Endodermal cell (in vitro differentiated cells): ENCODE data around the gene GAS6. TPM values are rescaled to one million over a fixed set of nuclear protein-coding genes. Genes with fewer than 3 reads are reported as not detected.

Experiments used
- DNase-seq: peaks from one replicate; pipeline ENCODE4 v3.0.0-alpha.2; 2017
- H3K27ac ChIP-seq: 2 replicates; pipeline ENCODE4 v1.5.1; 2013; ENCODE audit warnings: mild to moderate bottlenecking, low read depth, low read length, moderate library complexity
- H3K27me3 ChIP-seq: 2 replicates; pipeline ENCODE4 v1.6.1; 2013; ENCODE audit warnings: mild to moderate bottlenecking, low read length, moderate library complexity; ENCODE audit not compliant: insufficient read depth, control insufficient read depth, poor library complexity, severe bottlenecking
- H3K36me3 ChIP-seq: 2 replicates; pipeline ENCODE4 v1.7.0; 2013; ENCODE audit warnings: mild to moderate bottlenecking, low read length, moderate library complexity; ENCODE audit not compliant: control insufficient read depth, insufficient read depth
- H3K4me1 ChIP-seq: one replicate; pipeline ENCODE4 v1.7.0; 2013; ENCODE audit warnings: low read length; ENCODE audit not compliant: control insufficient read depth, insufficient read depth
- H3K4me3 ChIP-seq: 2 replicates; pipeline ENCODE4 v1.5.1; 2013; ENCODE audit warnings: mild to moderate bottlenecking, low read length, moderate library complexity
- H3K9ac ChIP-seq: 2 replicates; pipeline ENCODE4 v1.6.1; 2013; ENCODE audit warnings: mild to moderate bottlenecking, low read length, moderate library complexity; ENCODE audit not compliant: poor library complexity, severe bottlenecking; ENCODE audit errors: extremely low read depth
- H3K9me3 ChIP-seq: 2 replicates; pipeline ENCODE4 v1.6.1; 2013; ENCODE audit warnings: mild to moderate bottlenecking, low read length, moderate library complexity; ENCODE audit not compliant: control insufficient read depth
- H3K27ac Mint-ChIP-seq: 2 replicates; pipeline ENCODE4 v1.8.0; 2020; ENCODE audit warnings: mixed read lengths
- H3K27me3 Mint-ChIP-seq: 2 replicates; pipeline ENCODE4 v1.8.0; 2021; ENCODE audit warnings: mild to moderate bottlenecking, mixed read lengths; ENCODE audit not compliant: insufficient read depth
- H3K36me3 Mint-ChIP-seq: 2 replicates; pipeline ENCODE4 v1.8.0; 2020; ENCODE audit warnings: low read depth, mixed read lengths
- H3K4me1 Mint-ChIP-seq: 2 replicates; pipeline ENCODE4 v1.8.0; 2020; ENCODE audit warnings: mixed read lengths
- H3K4me3 Mint-ChIP-seq: 2 replicates; pipeline ENCODE4 v1.8.0; 2020; ENCODE audit warnings: mild to moderate bottlenecking, moderate library complexity, mixed read lengths
- H3K9me3 Mint-ChIP-seq: 2 replicates; pipeline ENCODE4 v1.8.0; 2020; ENCODE audit warnings: mild to moderate bottlenecking, mixed read lengths
- WGBS, 2 experiments: methylation state at CpG; one replicate each; pipeline versions ENCODE4 v1.1.5 to v1.1.7; 2013; ENCODE audit warnings: missing lambda C conversion rate in 2 of 2, mixed read lengths in 1 of 2; ENCODE audit not compliant: insufficient coverage in 1 of 2, insufficient read length in 1 of 2; 5-methylcytosine and 5-hydroxymethylcytosine counted together
- total RNA-seq, 2 donors: library from RNA; stranded (reverse); fragmentation: NEBNext Ultra II Directional in 1 of 2; extraction: Animal tissue kit (Norgen Biotek cat#: 25700) in 1 of 2; gene quantifications; 2 replicates in 1 of 2; 3 replicates in 1 of 2; pipeline ENCODE4 v1.2.1, GENCODE V29; 2021
- TF ChIP-seq, protein P1 (sequence below): fragments of 200-600 bp; sonication (generic); conservative IDR thresholded peaks from 2 replicates; pipeline ENCODE4 v1.5.0; 2021; ENCODE audit warnings: antibody characterized with exemption, mild to moderate bottlenecking

The GAS6 gene
- total RNA-seq, 2 donors from 2014 or later, result 45.7 to 49.6 TPM

GRCh38 chr13:113901231-113901630 lies 37.4 kb upstream of the GAS6 start:
- Histone ChIP-seq H3K4me1 (no peaks in the 10 kb centered on the region), H3K4me3 (no peak overlapping the region), H3K9me3 (no peaks in the 10 kb centered on the region), H3K27me3 (no peaks in the 10 kb centered on the region), H3K27ac (no peak overlapping the region), H3K36me3 (no peaks in the 10 kb centered on the region), H3K9ac (no peak overlapping the region)
- H3K27ac Mint-ChIP-seq, result no peak overlapping the region
- 91 to 93% methylated on average over 5 to 7 of the region's 7 CpGs for WGBS, 2 experiments
- H3K4me1 Mint-ChIP-seq, result no peaks in the 10 kb centered on the region
- TF ChIP-seq, protein P1, sequence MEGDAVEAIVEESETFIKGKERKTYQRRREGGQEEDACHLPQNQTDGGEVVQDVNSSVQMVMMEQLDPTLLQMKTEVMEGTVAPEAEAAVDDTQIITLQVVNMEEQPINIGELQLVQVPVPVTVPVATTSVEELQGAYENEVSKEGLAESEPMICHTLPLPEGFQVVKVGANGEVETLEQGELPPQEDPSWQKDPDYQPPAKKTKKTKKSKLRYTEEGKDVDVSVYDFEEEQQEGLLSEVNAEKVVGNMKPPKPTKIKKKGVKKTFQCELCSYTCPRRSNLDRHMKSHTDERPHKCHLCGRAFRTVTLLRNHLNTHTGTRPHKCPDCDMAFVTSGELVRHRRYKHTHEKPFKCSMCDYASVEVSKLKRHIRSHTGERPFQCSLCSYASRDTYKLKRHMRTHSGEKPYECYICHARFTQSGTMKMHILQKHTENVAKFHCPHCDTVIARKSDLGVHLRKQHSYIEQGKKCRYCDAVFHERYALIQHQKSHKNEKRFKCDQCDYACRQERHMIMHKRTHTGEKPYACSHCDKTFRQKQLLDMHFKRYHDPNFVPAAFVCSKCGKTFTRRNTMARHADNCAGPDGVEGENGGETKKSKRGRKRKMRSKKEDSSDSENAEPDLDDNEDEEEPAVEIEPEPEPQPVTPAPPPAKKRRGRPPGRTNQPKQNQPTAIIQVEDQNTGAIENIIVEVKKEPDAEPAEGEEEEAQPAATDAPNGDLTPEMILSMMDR, result no peak
- no peaks in the 10 kb centered on the region for H3K9me3 Mint-ChIP-seq
- peak; percentile 22 for DNase-seq
- no peak overlapping the region for H3K4me3 Mint-ChIP-seq
- no peaks in the 10 kb centered on the region for H3K27me3 Mint-ChIP-seq
- no peaks in the 10 kb centered on the region for H3K36me3 Mint-ChIP-seq

- Histone ChIP-seq H3K9me3 (no peaks in the 10 kb centered on the region), H3K27ac (no peak overlapping the region), H3K36me3 (no peaks in the 10 kb centered on the region), H3K4me3 (no peak overlapping the region), H3K27me3 (no peaks in the 10 kb centered on the region), H3K4me1 (no peaks in the 10 kb centered on the region), H3K9ac (no peak overlapping the region)
- TF ChIP-seq, protein P1, result no peak
- Mint-ChIP-seq H3K9me3 (no peaks in the 10 kb centered on the region), H3K36me3 (no peaks in the 10 kb centered on the region), H3K4me1 (no peaks in the 10 kb centered on the region), H3K27me3 (no peaks in the 10 kb centered on the region), H3K27ac (no peak overlapping the region), H3K4me3 (no peak overlapping the region)
- DNase-seq, result no peak
- 92% methylated on average over 10 of the region's 10 CpGs for WGBS, 2 experiments
These were observed 36.8 kb upstream of the GAS6 start for GRCh38 chr13:113900646-113901045.

DNA sequence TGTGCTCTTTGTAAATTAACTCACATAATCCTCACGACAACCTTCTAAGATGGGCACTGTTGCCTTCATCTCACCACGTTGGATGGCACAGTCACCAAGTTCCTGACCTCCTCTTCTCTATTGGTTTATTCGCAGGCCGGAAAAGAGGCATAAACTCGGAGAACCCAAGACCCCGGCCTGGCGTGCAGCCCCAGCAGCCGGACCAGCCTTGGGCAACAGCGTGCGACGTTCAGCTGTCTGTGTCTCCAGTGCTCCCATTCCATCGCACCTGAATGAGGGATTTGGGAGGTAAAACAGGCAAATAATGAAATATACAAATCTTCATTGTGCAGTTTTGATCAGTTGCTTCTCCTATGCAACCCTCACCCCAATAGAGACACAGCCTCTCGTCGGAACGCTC lies 34.5 kb upstream of the GAS6 start:
- H3K27ac Mint-ChIP-seq, result no peak overlapping the region
- H3K27me3 Mint-ChIP-seq, result no peaks in the 10 kb centered on the region
- no peaks in the 10 kb centered on the region for H3K27me3 ChIP-seq
- no peaks in the 10 kb centered on the region for H3K36me3 Mint-ChIP-seq
- no peaks in the 10 kb centered on the region for H3K4me1 ChIP-seq
- no peak overlapping the region for H3K4me3 ChIP-seq
- H3K36me3 ChIP-seq, result no peaks in the 10 kb centered on the region
- H3K4me1 Mint-ChIP-seq, result no peaks in the 10 kb centered on the region
- no peak overlapping the region for H3K4me3 Mint-ChIP-seq
- TF ChIP-seq, protein P1, result no peak
- DNase-seq, result no peak
- 96 to 97% methylated on average over 9 to 15 of the region's 15 CpGs for WGBS, 2 experiments
- no peak overlapping the region for H3K27ac ChIP-seq
- peaks cover 6% of the 10 kb centered on the region for H3K9me3 Mint-ChIP-seq
- H3K9ac ChIP-seq, result no peak overlapping the region
- no peaks in the 10 kb centered on the region for H3K9me3 ChIP-seq
